ENCODE results near the gene NFATC1.

NFATC1 gene

GRCh38 chr18:79405781-79406575 lies 10.2 kb downstream of the NFATC1 start:
- peak; percentile 74 to 82 for DNase-seq

GRCh38 chr18:79406708-79407107 lies 11.0 kb downstream of the NFATC1 start:
- DNase-seq, result no peak

- no peak for DNase-seq
Measured at GRCh38 chr18:79409313-79409712, 13.6 kb downstream of the NFATC1 start.

- DNase-seq, result no peak
Measured at GRCh38 chr18:79410171-79410641, 14.5 kb downstream of the NFATC1 start.

GRCh38 chr18:79410731-79411613 lies 15.2 kb downstream of the NFATC1 start:
- DNase-seq, result no peak

- no peak for DNase-seq
Measured at GRCh38 chr18:79411614-79412526, 16.1 kb downstream of the NFATC1 start.

GRCh38 chr18:79413025-79413424 lies 17.3 kb downstream of the NFATC1 start:
- no peak for DNase-seq

GRCh38 chr18:79413426-79413825 lies 17.7 kb downstream of the NFATC1 start:
- DNase-seq, result no peak

GRCh38 chr18:79413901-79414300 lies 18.2 kb downstream of the NFATC1 start:
- no peak for DNase-seq

- no peak for DNase-seq
Measured at GRCh38 chr18:79416022-79416676, 20.4 kb downstream of the NFATC1 start.

GRCh38 chr18:79416677-79417052 lies 20.9 kb downstream of the NFATC1 start:
- no peak for DNase-seq

- no peak for DNase-seq
Measured at GRCh38 chr18:79418236-79418635, 22.5 kb downstream of the NFATC1 start.

GRCh38 chr18:79418642-79419041 lies 22.9 kb downstream of the NFATC1 start:
- no peak for DNase-seq

- DNase-seq, result no peak
Measured at GRCh38 chr18:79420033-79420745, 24.5 kb downstream of the NFATC1 start.

GRCh38 chr18:79421275-79421857 lies 25.6 kb downstream of the NFATC1 start:
- DNase-seq, result no peak

GRCh38 chr18:79422022-79422782 lies 26.5 kb downstream of the NFATC1 start:
- DNase-seq, result no peak

- no peak for DNase-seq
Measured at GRCh38 chr18:79422783-79423165, 27.0 kb downstream of the NFATC1 start.

GRCh38 chr18:79423211-79424007 lies 27.7 kb downstream of the NFATC1 start:
- no peak for DNase-seq

GRCh38 chr18:79424008-79424565 lies 28.4 kb downstream of the NFATC1 start:
- no peak for DNase-seq

Data from activated CD4-positive, alpha-beta T cell treated with anti-CD3 and anti-CD28 coated beads, Interleukin-2, amount 50 U/mL, for 4 hours (primary cell).